C4-2B (cell line): ENCODE measurements around the gene SPIB.

Experiments
- ZFX ChIP-seq: fragments of 450-650 bp; IDR thresholded peaks from 2 replicates; pipeline ENCODE4 v1.6.1; 2017
- TF ChIP-seq, protein P1 (sequence below): fragments of 450-650 bp; conservative IDR thresholded peaks from 2 replicates; pipeline ENCODE4 v1.5.1; 2017; ENCODE audit warnings: mild to moderate bottlenecking

DNA sequence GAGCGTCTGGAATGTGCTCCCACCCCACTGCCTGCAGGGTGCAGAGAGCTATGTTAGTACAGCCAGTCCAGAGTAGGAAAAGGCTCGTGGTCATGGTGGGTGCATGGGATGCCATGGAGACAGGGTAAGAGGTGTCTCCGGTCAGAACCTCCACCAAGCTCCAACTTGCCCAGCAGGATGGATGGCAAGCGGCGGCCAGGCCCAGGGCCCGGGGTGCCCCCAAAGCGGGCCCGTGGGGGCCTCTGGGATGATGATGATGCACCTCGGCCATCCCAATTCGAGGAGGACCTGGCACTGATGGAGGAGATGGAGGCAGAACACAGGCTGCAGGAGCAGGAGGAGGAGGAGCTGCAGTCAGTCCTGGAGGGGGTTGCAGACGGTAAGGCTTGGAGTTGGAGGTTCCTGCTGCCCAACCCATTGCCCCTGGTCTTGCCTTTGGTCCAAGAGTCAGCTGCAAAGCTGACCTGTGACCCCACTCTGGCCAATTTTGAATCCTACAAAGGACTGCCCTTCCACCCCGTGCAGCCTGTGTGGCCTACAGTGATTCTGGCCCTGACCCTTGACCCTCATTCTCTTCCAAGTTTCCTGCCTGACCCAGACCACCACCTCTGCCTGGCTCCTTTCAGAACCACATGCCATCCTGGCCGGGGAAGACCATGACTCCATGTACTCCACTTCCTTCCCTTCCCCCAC, 19.9 kb upstream of the SPIB start:
- TF ChIP-seq, protein P1, sequence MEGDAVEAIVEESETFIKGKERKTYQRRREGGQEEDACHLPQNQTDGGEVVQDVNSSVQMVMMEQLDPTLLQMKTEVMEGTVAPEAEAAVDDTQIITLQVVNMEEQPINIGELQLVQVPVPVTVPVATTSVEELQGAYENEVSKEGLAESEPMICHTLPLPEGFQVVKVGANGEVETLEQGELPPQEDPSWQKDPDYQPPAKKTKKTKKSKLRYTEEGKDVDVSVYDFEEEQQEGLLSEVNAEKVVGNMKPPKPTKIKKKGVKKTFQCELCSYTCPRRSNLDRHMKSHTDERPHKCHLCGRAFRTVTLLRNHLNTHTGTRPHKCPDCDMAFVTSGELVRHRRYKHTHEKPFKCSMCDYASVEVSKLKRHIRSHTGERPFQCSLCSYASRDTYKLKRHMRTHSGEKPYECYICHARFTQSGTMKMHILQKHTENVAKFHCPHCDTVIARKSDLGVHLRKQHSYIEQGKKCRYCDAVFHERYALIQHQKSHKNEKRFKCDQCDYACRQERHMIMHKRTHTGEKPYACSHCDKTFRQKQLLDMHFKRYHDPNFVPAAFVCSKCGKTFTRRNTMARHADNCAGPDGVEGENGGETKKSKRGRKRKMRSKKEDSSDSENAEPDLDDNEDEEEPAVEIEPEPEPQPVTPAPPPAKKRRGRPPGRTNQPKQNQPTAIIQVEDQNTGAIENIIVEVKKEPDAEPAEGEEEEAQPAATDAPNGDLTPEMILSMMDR, result no peak
- TF ChIP-seq ZFX, result no peak
